Measurements from ENCODE around the gene RGMA. TPM values are rescaled to one million over a fixed set of nuclear protein-coding genes. Genes with fewer than 3 reads are reported as not detected.
A peak's percentile ranks its signal among the peaks of the same experiment; 100 is the strongest.

Gene RGMA
- total RNA-seq, 2 donors from 2014 or later: 22.1 to 55.7 TPM

DNA sequence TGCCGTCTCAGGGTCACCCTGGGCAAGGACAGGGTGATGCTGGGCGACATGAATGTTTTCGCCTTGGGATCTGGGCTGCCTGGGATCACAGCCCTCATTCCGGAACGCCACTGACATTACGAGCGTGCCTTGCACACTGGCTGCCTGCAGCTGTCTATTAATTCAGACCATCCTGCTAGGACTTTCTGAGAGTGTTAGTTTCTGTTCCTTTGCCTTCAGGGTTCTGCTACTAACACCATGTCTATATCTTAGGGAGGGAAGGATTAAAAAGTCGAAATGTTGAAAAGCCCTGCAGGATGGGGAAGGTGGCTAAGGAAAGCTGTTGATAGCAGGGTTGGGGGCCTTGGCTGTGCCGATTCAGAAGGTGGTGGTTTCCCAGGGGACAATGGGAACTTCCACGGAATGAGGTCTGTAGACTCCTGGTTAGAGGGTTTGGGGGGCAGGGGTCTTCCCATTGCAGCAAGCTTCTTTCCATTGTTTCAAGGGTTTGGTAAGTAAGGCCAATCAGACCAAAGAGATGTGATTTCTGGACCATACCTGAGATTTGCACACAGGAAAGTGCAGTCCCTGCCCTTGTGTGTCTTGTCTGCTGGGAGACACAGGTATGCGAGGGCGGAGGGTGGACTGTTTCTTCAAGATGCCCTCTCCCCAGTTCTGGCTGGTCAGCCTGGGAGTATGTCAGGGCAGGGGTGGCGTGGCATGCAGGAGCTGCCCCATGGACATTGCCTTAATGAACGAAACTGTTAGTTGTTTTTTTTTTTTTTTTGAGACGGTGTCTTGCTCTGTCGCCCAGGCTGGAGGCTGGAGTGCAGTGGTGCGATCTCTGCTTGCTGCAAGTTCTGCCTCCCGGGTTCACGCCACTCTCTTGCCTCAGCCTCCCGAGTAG is 50.9 kb downstream of the RGMA start:
- Histone ChIP-seq H3K4me1 (ENCODE audit: control insufficient read depth in 1 of 2, low read depth in 2 of 2) (peaks cover 0 to 12% of the 10 kb centered on the region in 2 donors), H3K36me3 (no peaks in the 10 kb centered on the region), H3K4me3 (no peak overlapping the region), H3K27me3 (replicated peaks; ENCODE audit: insufficient read depth) (no peaks in the 10 kb centered on the region), H3K27ac (no peak overlapping the region), H3K9me3 (no peaks in the 10 kb centered on the region)
- DNase-seq (ENCODE audit: low spot score) (no peak), ATAC-seq (ENCODE audit: insufficient number of reproducible peaks, low FRiP score, low read depth) (no peak)
- TF ChIP-seq, protein P1, sequence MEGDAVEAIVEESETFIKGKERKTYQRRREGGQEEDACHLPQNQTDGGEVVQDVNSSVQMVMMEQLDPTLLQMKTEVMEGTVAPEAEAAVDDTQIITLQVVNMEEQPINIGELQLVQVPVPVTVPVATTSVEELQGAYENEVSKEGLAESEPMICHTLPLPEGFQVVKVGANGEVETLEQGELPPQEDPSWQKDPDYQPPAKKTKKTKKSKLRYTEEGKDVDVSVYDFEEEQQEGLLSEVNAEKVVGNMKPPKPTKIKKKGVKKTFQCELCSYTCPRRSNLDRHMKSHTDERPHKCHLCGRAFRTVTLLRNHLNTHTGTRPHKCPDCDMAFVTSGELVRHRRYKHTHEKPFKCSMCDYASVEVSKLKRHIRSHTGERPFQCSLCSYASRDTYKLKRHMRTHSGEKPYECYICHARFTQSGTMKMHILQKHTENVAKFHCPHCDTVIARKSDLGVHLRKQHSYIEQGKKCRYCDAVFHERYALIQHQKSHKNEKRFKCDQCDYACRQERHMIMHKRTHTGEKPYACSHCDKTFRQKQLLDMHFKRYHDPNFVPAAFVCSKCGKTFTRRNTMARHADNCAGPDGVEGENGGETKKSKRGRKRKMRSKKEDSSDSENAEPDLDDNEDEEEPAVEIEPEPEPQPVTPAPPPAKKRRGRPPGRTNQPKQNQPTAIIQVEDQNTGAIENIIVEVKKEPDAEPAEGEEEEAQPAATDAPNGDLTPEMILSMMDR (IDR thresholded peaks at IDR 0.05): no peak

DNA sequence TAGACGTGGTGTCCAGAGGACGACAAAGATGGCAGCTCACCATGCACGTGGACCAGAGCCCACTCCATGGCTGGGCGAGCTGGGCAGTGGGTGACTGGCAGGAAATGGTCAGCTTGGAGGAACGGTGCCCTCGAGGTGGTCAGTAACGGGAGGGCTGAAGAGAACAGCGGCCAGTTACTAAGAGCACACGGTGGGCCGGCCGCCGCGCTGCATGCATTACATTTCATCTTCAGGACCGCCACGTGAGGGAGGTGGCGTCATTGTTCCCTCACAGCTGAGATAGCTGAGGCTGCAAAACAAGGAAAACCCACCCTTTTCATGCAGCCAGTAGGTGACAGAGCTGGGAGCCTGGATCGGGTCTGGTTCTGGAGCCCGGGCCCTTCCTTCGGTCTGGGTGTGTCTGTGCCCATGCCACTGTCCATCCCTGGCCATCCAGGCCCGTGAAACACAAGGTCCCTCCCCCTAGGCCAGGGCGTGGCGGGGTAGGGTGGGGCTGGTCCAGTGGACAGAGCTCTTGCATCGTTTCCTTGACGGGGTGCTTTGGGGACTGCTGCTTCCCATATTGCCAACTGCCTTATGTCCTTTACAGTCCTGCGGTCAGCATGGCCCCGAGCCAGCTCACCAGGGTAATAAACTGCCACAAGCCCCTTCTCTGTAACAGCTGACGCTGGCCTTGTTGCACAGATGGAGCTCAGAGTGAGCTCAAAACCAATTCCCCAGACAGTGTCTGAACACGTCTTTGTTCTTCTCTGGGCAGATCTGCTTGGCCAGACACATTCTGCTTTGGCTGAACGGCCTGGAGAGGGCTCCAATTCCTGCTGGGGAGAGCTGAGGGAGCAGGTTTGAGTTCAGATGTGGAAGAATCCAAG is 51.8 kb downstream of the RGMA start:
- no peak for DNase-seq (ENCODE audit: low spot score)
- no peak overlapping the region for H3K27ac ChIP-seq

DNA sequence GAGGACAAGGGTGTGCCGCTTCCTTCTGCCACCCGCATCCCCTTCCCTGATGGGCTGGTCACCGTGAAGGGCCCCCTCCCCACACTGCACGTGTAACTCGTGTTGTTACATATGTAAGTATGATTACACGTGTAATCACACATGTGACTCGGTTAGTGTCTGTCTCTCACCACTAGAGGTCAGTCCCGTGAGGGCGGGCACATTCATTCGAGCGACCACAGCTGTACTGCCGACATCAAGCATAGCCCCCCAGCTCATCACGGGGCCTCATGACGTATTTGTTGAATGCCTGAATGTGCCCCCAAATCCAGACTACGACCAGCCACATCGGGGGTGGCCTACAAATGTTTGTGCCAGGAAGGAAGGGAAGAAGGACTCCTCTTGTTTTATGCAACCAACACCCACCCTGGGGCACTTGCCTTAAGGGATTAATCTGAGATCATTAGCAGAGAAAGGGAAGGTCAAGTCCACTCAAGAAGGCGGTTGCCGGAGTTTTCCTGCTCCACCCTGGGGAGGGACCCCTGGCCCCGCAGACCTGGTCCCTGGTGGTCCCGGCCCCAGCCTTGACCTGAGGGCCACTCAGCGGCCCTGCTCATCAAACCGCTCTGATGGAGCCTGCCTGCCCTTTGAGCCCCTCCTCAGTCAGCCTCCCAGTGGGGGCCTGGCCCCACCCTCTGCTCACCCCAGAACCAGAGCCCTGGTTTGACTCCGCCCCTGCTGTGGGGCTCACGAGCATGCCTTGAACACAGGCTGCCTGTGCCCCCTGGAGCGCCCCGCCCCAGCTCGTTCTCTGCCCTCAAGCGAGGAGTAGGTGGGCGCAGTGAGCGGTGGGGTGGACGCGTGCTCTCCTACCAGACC is 52.8 kb downstream of the RGMA start:
- ATAC-seq (ENCODE audit: insufficient number of reproducible peaks, low FRiP score, low read depth) (no peak), DNase-seq (ENCODE audit: low spot score) (no peak)
- no peaks in the 10 kb centered on the region for H3K36me3 ChIP-seq
- H3K4me1 ChIP-seq (ENCODE audit: control insufficient read depth in 1 of 2, low read depth in 2 of 2): peaks cover 0 to 13% of the 10 kb centered on the region in 2 donors
- TF ChIP-seq, protein P1 (IDR thresholded peaks at IDR 0.05): peak; percentile 68
- H3K4me3 ChIP-seq: no peak overlapping the region
- H3K27ac ChIP-seq: no peak overlapping the region
- no peaks in the 10 kb centered on the region for H3K9me3 ChIP-seq
- H3K27me3 ChIP-seq (replicated peaks; ENCODE audit: insufficient read depth): no peaks in the 10 kb centered on the region

More for the DNA sequence above, 51.8 kb downstream of the RGMA start:
- peaks cover 0 to 12% of the 10 kb centered on the region in 2 donors for H3K4me1 ChIP-seq (ENCODE audit: control insufficient read depth in 1 of 2, low read depth in 2 of 2)
- TF ChIP-seq, protein P1 (IDR thresholded peaks at IDR 0.05): no peak
- H3K4me3 ChIP-seq: no peak overlapping the region
- H3K36me3 ChIP-seq: no peaks in the 10 kb centered on the region
- H3K9me3 ChIP-seq: no peaks in the 10 kb centered on the region
- ATAC-seq (ENCODE audit: insufficient number of reproducible peaks, low FRiP score, low read depth): no peak
- H3K27me3 ChIP-seq (replicated peaks; ENCODE audit: insufficient read depth): no peaks in the 10 kb centered on the region

DNA sequence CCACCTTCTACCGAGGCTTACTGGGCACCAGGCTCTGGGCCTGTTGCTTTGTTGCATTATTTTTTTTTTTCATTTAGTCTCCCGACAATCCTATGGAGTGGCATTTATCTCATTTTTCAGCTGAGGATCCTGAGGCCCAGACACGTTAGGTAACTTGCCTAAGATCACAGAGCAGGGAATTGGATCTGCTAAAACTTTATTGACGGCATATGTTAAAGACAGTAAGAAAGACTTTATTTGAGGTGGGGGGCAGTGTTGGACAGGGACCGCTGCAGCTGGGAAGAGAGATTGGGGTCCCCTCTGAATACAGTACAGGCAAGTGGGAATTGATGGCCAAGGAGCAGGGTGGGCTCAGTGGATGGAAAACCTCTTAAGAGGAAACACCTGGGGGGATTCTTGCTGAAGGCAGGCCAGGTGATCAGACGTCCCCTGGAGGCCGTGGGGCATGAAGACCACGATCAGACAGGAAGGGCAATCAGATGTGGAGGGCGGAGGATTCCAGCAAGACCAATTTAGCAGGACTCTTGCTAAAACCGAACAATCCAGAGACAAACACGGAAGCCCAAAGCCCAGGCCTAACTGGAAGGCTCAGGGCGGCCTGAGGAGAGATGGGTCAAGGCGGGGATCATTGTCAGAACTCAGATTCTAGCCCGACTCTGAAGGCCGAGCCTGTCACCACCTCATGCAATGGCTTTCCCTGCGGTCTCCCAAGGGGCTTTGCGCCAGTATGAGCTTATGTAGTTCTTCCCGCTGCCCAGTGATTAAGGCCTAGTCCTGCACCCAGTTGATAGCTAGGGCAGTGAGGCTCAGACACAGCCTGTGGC is 53.7 kb downstream of the RGMA start:
- no peak overlapping the region for H3K4me3 ChIP-seq
- peaks cover 3 to 22% of the 10 kb centered on the region in 2 donors for H3K4me1 ChIP-seq (ENCODE audit: control insufficient read depth in 1 of 2, low read depth in 2 of 2)
- no peaks in the 10 kb centered on the region for H3K27me3 ChIP-seq (replicated peaks; ENCODE audit: insufficient read depth)
- TF ChIP-seq, protein P1 (IDR thresholded peaks at IDR 0.05): no peak
- DNase-seq (ENCODE audit: low spot score): no peak
- no peaks in the 10 kb centered on the region for H3K36me3 ChIP-seq
- H3K27ac ChIP-seq: no peak overlapping the region
- H3K9me3 ChIP-seq: no peaks in the 10 kb centered on the region
- no peak for ATAC-seq (ENCODE audit: insufficient number of reproducible peaks, low FRiP score, low read depth)

Data from thoracic aorta (tissue), 2 donors.